ENCODE results near the gene NEBL.

The NEBL gene

DNA sequence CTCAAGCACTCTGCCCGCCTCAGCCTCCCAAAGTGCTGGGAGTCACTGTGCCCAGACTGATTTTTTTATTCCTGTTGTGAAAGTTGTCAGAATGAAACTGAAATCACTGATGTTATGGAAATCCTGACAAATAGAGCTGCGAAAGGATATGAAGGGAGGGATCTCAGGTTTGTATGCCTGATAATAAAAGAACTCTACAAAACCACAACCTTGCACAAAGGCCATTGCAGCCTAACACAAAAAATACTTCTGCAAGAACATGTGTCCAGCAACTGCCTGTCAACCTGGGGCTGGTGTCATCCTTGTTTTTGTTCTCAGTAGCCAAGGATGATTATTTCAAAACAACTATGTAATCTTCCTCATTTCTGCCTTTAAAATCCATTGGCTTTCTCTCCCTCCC lies 126.1 kb downstream of the NEBL start:
- DNase-seq = no peak

DNA sequence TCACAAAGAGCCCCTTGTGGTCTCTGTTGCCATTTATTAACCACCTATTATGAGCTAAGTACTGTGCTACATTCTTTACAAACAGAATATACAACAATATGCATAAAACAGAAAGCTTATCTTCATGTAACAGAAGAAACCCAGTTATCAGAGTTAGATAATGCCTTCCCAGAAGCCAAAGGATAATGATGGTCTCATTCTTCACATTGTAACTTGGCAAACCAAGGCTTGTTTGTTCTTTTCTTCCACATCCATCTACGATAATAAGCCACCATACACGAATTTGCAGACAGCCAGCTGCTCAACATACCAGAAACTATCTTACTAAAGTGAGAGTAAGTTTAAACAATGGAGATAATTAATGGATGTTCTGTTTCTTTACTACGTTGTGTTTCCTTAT lies 127.6 kb downstream of the NEBL start:
- no peak for DNase-seq

DNA sequence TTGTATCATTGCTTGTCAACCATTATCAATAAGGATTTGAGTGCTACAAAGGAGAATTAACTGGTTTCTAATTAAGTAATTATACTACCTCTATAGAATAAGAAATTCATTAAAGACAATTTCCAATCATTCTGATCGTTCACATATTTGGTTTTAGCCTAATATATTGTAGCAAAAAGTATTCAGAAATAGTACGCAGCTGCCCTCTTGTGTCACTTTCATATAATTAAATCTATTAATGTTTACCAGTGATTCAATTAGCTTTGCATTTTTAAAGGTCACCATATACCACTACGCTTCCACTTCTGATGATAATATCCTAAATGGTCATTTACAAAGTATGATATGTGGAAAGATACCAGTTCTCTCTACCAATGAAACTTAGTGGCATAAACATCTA lies 128.3 kb downstream of the NEBL start:
- no peak for DNase-seq

DNA sequence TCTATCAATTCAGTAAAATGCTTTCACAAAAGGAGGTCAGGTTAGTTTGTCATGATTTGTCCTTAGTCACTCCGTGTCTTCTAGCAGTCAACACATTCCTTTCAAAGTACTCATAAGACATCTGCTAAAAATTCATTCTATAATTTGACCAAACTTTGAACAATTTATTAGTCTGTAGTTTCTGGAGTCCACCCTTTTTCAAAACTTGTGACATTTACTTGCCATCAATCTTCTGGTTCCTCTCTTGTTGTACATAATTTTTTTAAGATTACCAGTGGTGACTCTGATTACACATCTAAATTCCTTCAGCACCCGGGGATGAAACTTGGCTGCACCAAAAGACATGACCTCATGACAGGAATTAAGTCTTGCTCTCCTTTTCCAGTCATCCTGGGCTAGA lies 130.1 kb downstream of the NEBL start:
- DNase-seq = no peak

DNA sequence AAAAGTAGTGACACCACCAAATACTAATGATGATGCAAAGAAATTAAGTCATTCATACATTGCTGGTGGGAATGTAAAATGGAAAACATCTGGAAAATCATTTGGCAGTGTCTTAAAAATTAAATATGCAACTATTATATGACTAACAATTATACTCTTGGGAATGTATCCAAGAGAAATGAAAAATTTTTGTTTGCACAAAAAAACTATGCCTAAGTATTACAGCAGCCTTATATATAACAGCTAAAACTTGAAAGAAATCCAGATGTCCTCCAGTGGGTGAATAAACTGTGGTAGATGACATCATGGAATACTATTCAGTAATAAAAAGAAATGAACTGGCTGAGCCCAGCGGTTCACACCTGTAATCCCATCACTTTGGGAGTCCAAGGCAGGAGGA lies 132.0 kb downstream of the NEBL start:
- no peak for DNase-seq

DNA sequence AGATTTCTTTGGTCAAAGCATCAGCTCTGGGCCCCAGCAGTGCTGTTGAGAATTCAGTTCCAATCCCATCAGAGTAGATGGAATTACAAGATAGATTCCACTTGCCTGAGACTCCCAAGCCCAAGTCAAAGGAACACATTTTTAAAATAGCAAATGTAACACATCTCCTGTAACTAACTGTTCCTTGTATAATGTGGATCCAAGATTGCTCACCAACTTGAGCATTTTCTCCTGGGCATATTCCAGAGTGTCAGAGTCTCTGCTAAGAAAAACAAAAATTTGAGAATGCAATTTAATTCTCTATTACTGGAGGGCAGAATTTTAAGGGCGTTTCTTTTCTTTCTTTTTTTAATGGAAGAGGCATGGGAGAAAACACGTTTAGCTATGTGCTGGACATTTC lies 136.7 kb downstream of the NEBL start:
- no peak for DNase-seq

DNA sequence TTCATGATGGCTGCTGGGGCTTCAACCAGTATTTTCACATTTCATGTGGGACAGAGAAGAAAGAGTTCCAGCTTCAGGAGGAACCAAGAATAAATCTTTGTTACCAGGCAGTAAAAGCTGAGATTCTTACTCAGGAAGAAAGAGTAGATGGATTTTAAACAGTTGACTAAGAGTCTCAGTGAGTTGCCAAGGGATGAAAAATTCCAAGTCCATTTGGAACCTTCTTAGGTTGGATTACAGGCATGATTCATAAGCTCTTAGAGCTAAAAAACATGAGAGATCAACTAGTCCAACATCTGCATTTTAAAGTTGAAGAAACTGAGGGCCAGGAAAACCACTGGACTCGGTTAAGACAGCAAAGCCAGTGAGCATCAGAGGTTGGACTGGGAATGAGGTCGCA lies 148.6 kb downstream of the NEBL start:
- no peak for DNase-seq

DNA sequence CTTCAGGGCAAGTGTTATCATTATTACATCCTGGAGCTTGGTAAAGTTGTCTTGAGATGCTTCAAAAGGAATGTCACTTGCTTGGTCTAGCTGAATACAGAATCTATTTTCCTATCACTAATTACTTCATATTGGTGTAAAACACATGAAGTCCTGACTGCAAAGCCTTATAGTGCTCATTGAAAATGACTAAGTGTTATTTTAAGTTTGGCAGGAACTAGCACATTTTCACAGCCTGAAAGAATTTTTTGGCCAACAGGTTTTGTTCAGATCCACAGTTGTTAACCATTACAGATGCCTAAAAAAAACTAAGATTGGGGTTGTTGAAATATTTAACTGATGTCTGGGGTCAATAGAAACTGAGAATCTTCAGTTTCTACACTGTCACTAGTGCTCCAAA lies 149.3 kb downstream of the NEBL start:
- DNase-seq = no peak

DNA sequence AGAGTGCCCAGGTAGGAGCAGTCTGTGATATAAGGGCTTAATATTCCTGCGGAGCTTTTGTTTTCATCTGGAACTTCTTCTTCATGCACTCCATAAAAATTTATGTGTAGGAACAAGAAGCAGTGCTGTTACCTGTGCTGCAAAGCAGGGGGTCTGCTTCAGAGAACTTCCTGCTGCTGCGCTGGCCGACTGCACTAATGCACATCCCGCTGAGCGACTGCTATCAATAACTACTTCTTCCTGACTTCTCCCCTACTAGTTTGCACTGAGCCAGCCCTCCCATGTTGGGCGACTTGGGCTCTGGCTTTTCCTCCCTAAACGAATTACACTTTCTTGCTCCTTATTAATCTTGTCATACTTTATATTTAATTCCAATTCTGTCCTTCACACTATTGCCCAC lies 150.3 kb downstream of the NEBL start:
- DNase-seq = no peak

DNA sequence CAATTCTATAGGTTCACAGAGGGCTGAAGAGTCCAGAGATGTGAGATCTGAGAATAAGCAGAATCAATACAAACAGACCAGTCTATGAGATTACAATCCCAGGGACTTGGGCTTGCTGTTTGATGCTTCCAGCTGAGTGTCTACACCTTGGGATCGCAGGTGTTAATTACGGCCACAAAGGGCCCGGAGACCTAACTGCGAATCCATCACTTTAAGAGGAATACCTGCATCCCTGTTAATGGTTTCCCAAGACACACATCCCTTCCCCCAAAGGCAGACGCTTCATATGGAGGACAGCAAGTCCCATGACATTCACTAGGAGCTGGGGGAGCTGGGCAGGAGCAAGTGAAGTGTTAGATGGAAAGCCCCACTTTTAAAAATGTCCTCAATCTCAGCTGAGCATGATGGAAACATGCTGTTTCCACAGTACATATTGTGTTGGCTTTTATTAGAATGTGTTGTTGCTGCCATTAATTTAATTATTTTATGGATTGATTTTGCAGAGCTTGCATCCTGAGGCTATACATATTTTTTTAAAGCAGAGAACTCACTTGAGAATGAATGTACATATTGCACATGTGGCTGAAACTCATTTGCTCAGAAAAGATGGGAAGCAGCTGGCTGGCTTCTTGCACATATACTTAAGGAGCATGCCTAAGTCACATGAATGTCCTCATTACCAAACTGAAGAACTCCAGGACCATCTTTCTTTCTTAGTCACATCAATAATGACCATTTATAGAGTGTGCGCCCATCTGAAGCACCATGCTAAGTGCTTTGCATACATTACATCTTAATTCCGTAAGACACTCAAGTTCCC lies 151.3 kb downstream of the NEBL start:
- DNase-seq = no peak

DNA sequence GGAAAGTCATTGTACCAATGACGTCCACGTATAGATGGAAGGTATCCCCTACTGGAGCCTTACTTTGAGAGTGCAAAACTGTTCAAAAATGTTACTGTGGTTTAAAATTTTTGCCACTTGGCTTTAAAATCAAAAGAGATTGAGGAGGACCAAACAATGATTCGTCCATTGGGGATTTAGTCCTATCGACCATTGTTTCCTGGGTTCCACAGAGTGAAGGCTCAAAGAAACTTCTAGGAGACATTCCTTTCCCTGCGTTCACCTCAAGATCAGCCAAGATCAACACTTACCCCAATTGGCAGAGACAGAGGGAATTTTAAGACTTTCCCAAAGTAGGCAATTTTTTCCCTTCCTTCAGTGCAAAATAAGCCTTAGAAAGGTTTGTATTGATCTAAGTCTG lies 152.3 kb downstream of the NEBL start:
- DNase-seq = no peak

DNA sequence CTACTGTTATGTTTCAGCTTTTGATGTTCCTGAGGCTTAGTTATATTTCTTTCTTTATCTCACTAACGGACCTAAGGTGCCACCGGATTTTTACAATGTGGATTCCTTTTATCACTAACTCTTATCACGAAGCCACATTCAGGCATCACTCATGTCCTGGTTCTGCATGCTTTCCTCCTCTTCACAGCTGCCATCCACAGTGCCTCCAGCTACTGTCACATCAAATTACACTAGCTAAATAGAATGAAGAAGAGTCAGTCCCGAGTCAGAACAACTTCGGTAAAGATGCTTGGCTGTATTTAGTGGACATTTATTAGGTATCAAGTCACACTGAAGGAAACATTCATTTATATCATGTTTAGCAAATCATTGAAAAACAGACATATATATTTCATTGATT lies 153.2 kb downstream of the NEBL start:
- no peak for DNase-seq

DNA sequence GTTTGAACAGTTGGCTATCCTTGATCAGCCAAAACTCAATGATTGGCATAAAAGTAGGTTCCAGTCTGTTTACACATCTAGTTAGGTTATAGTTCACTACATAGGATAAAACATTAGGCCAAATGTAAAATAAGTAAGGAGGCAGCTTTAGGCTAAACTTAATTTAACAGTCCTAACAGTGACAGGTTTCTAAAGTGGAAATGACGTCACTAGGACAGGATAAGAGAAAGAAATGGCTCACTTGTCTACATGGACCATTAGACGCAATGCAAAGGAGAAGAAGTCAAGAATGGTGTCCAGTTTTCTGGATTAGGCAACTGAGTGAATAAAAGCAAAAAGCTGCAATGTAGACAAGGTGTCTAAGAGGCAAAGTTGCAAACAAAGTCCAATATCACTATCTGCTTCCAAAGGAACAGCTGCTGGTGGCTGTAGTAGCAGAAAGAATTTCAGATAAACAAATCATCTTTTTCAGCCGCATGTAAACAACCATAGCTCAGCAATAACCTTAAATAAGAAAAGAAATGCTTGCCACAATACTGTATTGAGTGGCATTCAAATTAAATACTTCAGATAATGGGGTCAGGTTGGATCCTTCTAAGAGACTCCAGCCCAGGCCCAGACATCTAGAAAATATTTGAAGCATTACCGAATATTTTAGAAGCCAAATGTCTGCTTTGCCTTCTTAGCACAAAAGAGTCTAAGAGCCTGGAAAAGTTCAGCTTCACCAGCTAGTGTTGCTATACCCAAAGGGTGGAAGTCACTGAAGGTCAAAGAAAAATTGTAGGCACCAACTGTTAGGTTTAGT lies 154.2 kb downstream of the NEBL start:
- DNase-seq = no peak

DNA sequence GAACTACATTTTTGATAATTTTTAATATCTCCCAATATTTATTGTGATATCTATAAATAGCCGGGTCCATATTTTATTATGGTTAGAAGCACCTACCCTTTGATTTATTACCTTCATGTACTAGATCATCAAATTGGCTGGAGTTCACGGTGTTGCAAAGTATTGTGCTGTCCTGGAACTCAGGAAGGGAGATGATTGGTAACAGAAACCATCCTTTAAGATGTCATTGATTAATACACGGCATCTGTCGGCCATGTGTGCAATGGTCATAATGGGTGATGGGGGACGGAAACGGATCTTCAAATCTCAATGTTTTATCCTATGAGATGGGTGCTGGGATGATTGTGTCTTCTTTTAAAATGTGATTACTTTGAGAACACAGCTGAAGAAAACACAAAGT lies 157.0 kb downstream of the NEBL start:
- DNase-seq = no peak

DNA sequence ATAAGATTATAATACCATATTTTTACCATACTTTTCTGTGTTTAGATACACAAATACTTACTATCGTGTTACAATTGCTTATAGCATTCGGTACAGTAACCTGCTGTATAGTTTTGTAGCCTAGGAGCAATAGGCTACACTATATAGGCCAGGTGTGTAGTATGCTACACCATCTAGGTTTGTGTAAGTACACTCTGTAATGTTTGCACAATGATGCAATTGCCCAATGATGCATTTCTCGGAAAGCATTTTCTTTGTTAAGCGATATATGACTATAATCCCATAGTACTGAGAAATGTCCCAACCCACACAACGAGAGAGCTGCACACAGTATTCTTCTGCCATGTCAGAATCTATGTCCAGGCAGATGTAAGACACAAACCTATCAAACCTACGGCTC lies 160.0 kb downstream of the NEBL start:
- DNase-seq = no peak
